Thymus (tissue), 11 donors: ENCODE data around the gene SLC6A19. TPM values are rescaled to one million over a fixed set of nuclear protein-coding genes. Genes with fewer than 3 reads are reported as not detected.

Experiments used
- DNase-seq, 9 donors: peaks; one replicate each; pipeline ENCODE4 v3.0.0-alpha.2; 2013; ENCODE audit warnings: low spot score in 9 of 9, low read depth in 6 of 9, missing footprints in 1 of 9
- H3K27ac ChIP-seq, 2 donors: one replicate each; pipeline ENCODE4 v1.5.1; 2013; ENCODE audit warnings: control low read depth in 1 of 2, low read depth in 1 of 2, low read length in 1 of 2, mild to moderate bottlenecking in 1 of 2, moderate library complexity in 1 of 2
- H3K27me3 ChIP-seq, 2 donors: one replicate each; pipeline ENCODE4 v1.5.1; 2013; ENCODE audit warnings: low read length in 1 of 2; ENCODE audit not compliant: control insufficient read depth in 2 of 2, insufficient read depth in 1 of 2
- H3K36me3 ChIP-seq, 2 donors: one replicate each; pipeline ENCODE4 v1.5.1; 2013; ENCODE audit warnings: low read length in 1 of 2, mild to moderate bottlenecking in 1 of 2, moderate library complexity in 1 of 2; ENCODE audit not compliant: control insufficient read depth in 2 of 2, insufficient read depth in 2 of 2
- H3K4me1 ChIP-seq, 2 donors: one replicate each; pipeline ENCODE4 v1.5.1; 2013; ENCODE audit warnings: low read length in 2 of 2; ENCODE audit not compliant: control insufficient read depth in 2 of 2, insufficient read depth in 2 of 2
- H3K4me3 ChIP-seq, 2 donors: one replicate each; pipeline ENCODE4 v1.5.1; 2013; ENCODE audit warnings: low read length in 2 of 2, control low read depth in 1 of 2, mild to moderate bottlenecking in 1 of 2
- H3K9me3 ChIP-seq, 2 donors: one replicate each; pipeline ENCODE4 v1.5.1; 2013; ENCODE audit warnings: low read length in 1 of 2, mild to moderate bottlenecking in 1 of 2; ENCODE audit not compliant: control insufficient read depth in 2 of 2, insufficient read depth in 1 of 2
- WGBS: extraction: QIAGEN DNeasy Blood & Tissue Kit; methylation state at CpG from one replicate; pipeline ENCODE4 v1.1.7; 2013; 5-methylcytosine and 5-hydroxymethylcytosine counted together
- polyA plus RNA-seq: library from polyadenylated mRNA; stranded (reverse); fragments of 200-250 nt; gene quantifications from one replicate; pipeline ENCODE4 v1.2.3, GENCODE V29; 2013
- total RNA-seq: library from RNA; stranded (reverse); fragments of 120-200 nt; gene quantifications from one replicate; pipeline ENCODE4 v1.2.4, GENCODE V29; 2013
- donor health status: healthy.

SLC6A19 gene
- total and polyA plus RNA-seq, 2 donors, result 0.09 to 0.16 TPM

GRCh38 chr5:1256776-1257175, 55.4 kb downstream of the SLC6A19 start:
- Histone ChIP-seq H3K4me3 (no peak overlapping the region), H3K36me3 (peaks cover 3 to 8% of the 10 kb centered on the region in 2 donors), H3K4me1 (peaks cover 11 to 26% of the 10 kb centered on the region in 2 donors), H3K27me3 (no peaks in the 10 kb centered on the region), H3K27ac (no peak overlapping the region), H3K9me3 (peaks cover 3 to 16% of the 10 kb centered on the region in 2 donors)
- 95% methylated on average over 23 of the region's 23 CpGs for WGBS
- DNase-seq, result no peak

- Histone ChIP-seq H3K4me3 (no peak overlapping the region), H3K27ac (no peak overlapping the region), H3K9me3 (peaks cover 4 to 19% of the 10 kb centered on the region in 2 donors), H3K36me3 (peaks cover 8 to 9% of the 10 kb centered on the region in 2 donors), H3K4me1 (peaks cover 11 to 24% of the 10 kb centered on the region in 2 donors), H3K27me3 (no peaks in the 10 kb centered on the region)
- WGBS, result 95% methylated on average over 17 of the region's 17 CpGs
- DNase-seq, result no peak
Measured at GRCh38 chr5:1257363-1257762, 56.0 kb downstream of the SLC6A19 start.

GRCh38 chr5:1257841-1258240, 56.4 kb downstream of the SLC6A19 start:
- Histone ChIP-seq H3K36me3 (peaks cover 10 to 13% of the 10 kb centered on the region in 2 donors), H3K9me3 (peaks cover 5 to 24% of the 10 kb centered on the region in 2 donors), H3K4me3 (no peak overlapping the region), H3K27ac (no peak overlapping the region), H3K27me3 (no peaks in the 10 kb centered on the region), H3K4me1 (peaks cover 11 to 24% of the 10 kb centered on the region in 2 donors)
- 97% methylated on average over 13 of the region's 13 CpGs for WGBS
- no peak for DNase-seq

- peaks cover 9 to 45% of the 10 kb centered on the region in 2 donors for H3K9me3 ChIP-seq
- peaks cover 7 to 15% of the 10 kb centered on the region in 2 donors for H3K4me1 ChIP-seq
- WGBS, result 98% methylated on average over 23 of the region's 23 CpGs
- H3K27me3 ChIP-seq, result no peaks in the 10 kb centered on the region
- H3K36me3 ChIP-seq, result peaks cover 23 to 25% of the 10 kb centered on the region in 2 donors
- DNase-seq, result no peak
- no peak overlapping the region for H3K4me3 ChIP-seq
- no peak overlapping the region for H3K27ac ChIP-seq
Measured at GRCh38 chr5:1259806-1260480, 58.5 kb downstream of the SLC6A19 start.

- peaks cover 33 to 38% of the 10 kb centered on the region in 2 donors for H3K36me3 ChIP-seq
- WGBS, result 98% methylated on average over 10 of the region's 10 CpGs
- H3K4me3 ChIP-seq, result no peak overlapping the region
- no peak for DNase-seq
- peaks cover 10 to 49% of the 10 kb centered on the region in 2 donors for H3K9me3 ChIP-seq
- H3K4me1 ChIP-seq, result peaks cover 0 to 3% of the 10 kb centered on the region in 2 donors
- no peaks in the 10 kb centered on the region for H3K27me3 ChIP-seq
- no peak overlapping the region for H3K27ac ChIP-seq
Measured at GRCh38 chr5:1261643-1262042, 60.2 kb downstream of the SLC6A19 start.

GRCh38 chr5:1262381-1262780, 61.0 kb downstream of the SLC6A19 start:
- Histone ChIP-seq H3K4me1 (peaks cover 0 to 2% of the 10 kb centered on the region in 2 donors), H3K9me3 (peaks cover 10 to 49% of the 10 kb centered on the region in 2 donors), H3K36me3 (peaks cover 37 to 38% of the 10 kb centered on the region in 2 donors), H3K27ac (no peak overlapping the region), H3K27me3 (no peaks in the 10 kb centered on the region), H3K4me3 (no peak overlapping the region)
- 98% methylated on average over 1 of the region's 1 CpG for WGBS
- peak in 1 of 9 donors; percentile 35 for DNase-seq

- Histone ChIP-seq H3K36me3 (peaks cover 43 to 45% of the 10 kb centered on the region in 2 donors), H3K9me3 (peaks cover 10 to 49% of the 10 kb centered on the region in 2 donors), H3K27me3 (no peaks in the 10 kb centered on the region), H3K27ac (no peak overlapping the region), H3K4me3 (no peak overlapping the region), H3K4me1 (peaks cover 0 to 4% of the 10 kb centered on the region in 2 donors)
- 98% methylated on average over 18 of the region's 18 CpGs for WGBS
- DNase-seq, result no peak
Measured at GRCh38 chr5:1264211-1264610, 62.8 kb downstream of the SLC6A19 start.

GRCh38 chr5:1265026-1265425, 63.6 kb downstream of the SLC6A19 start:
- no peak overlapping the region for H3K4me3 ChIP-seq
- H3K36me3 ChIP-seq, result peaks cover 43 to 45% of the 10 kb centered on the region in 2 donors
- no peaks in the 10 kb centered on the region for H3K27me3 ChIP-seq
- DNase-seq, result no peak
- peaks cover 10 to 47% of the 10 kb centered on the region in 2 donors for H3K9me3 ChIP-seq
- 95% methylated on average over 15 of the region's 15 CpGs for WGBS
- no peak overlapping the region for H3K27ac ChIP-seq
- H3K4me1 ChIP-seq, result peaks cover 0 to 4% of the 10 kb centered on the region in 2 donors
